GM12878 (cell line): ENCODE data around the gene CAMTA1. TPM values are rescaled to one million over a fixed set of nuclear protein-coding genes. Genes with fewer than 3 reads are reported as not detected.

ENCODE experiments used
- ATAC-seq: fragments of 200-7000 bp; cut with Tn5 transposase; 3 replicates; pipeline ENCODE4 v1.9.1; 2020; ENCODE audit warnings: mild to moderate bottlenecking, moderate library complexity
- BruUV-seq: library from RNA; stranded (reverse); fragments of 400-500 nt; replicated peaks from 2 replicates; lab custom pipeline; 2021; lab: Mats Ljungman, UMichigan
- CTCF ChIA-PET: fragments of 300-600 bp; sonication (Branson Sonifier 250); formaldehyde crosslinking; extraction: SDS; loops from one replicate; lab custom pipeline; 2021; ENCODE audit warnings: inconsistent platforms; lab: Yijun Ruan, JAX
- POLR2A ChIA-PET: fragments of 350-600 bp; formaldehyde crosslinking; extraction: SDS; loops from one replicate; lab custom pipeline; 2021; ENCODE audit warnings: inconsistent platforms; lab: Charles Lee
- RAD21 ChIA-PET: fragments of 300-600 bp; sonication (Branson Sonifier 250); formaldehyde crosslinking; loops from one replicate; lab custom pipeline; 2023; ENCODE audit warnings: antibody characterized with exemption; ENCODE audit not compliant: unreplicated experiment; lab: Charles Lee
- SMC1A ChIA-PET: fragments of 300-600 bp; sonication (Branson Sonifier 250); formaldehyde crosslinking; loops from one replicate; lab custom pipeline; 2023; ENCODE audit not compliant: unreplicated experiment, uncharacterized antibody; lab: Charles Lee
- DNase-seq: peaks from one replicate; pipeline ENCODE4 v3.0.0-alpha.2; 2011; ENCODE audit warnings: low read depth, low spot score
- FAIRE-seq: peaks from 3 replicates; lab custom pipeline; 2011; peaks lifted over from hg19 to GRCh38; lab: Jason Lieb, UNC
- H2AFZ ChIP-seq: 2 replicates; pipeline ENCODE4 v1.6.0; 2011; ENCODE audit warnings: low read depth, low read length, control low read depth; ENCODE audit not compliant: control insufficient read depth
- H3K27ac ChIP-seq: 2 replicates; pipeline ENCODE4 v1.5.1; 2011; ENCODE audit warnings: control low read depth; ENCODE audit not compliant: control insufficient read depth, insufficient read depth
- H3K27me3 ChIP-seq, 2 experiments: replicated peaks in 1 of 2; 2 replicates each; pipeline versions ENCODE4 v1.6.0 to v1.6.1; 2011; ENCODE audit warnings: low read length in 1 of 2; ENCODE audit not compliant: control insufficient read depth in 2 of 2, insufficient read depth in 2 of 2
- H3K36me3 ChIP-seq, 2 experiments: 2 replicates each; pipeline ENCODE4 v1.5.1; 2011; ENCODE audit warnings: low read length in 1 of 2; ENCODE audit not compliant: control insufficient read depth in 2 of 2, insufficient read depth in 2 of 2
- H3K4me1 ChIP-seq: 2 replicates; pipeline ENCODE4 v1.6.1; 2011; ENCODE audit warnings: mild to moderate bottlenecking, low read length, moderate library complexity, mixed read lengths; ENCODE audit not compliant: control insufficient read depth, insufficient read depth
- H3K4me2 ChIP-seq: 2 replicates; pipeline ENCODE4 v1.6.0; 2011; ENCODE audit warnings: control low read depth; ENCODE audit not compliant: control insufficient read depth, insufficient read depth
- H3K4me3 ChIP-seq: fragments of 200-600 bp; sonication (generic); 2 replicates; pipeline ENCODE4 v1.5.1; 2016
- H3K79me2 ChIP-seq: 2 replicates; pipeline ENCODE4 v1.6.0; 2011; ENCODE audit warnings: low read length; ENCODE audit not compliant: control insufficient read depth, insufficient read depth
- H3K9ac ChIP-seq: 2 replicates; pipeline ENCODE4 v1.8.0; 2011; ENCODE audit warnings: low read length, control low read depth, mixed read lengths; ENCODE audit not compliant: control insufficient read depth, insufficient read depth
- H3K9me3 ChIP-seq: replicated peaks from 3 replicates; pipeline ENCODE4 v1.5.1; 2011; ENCODE audit warnings: mild to moderate bottlenecking, low read length; ENCODE audit not compliant: control insufficient read depth, insufficient read depth
- H4K20me1 ChIP-seq: 2 replicates; pipeline ENCODE4 v1.6.0; 2011; ENCODE audit not compliant: control insufficient read depth, insufficient read depth
- BRCA1 ChIP-seq: IDR thresholded peaks from 2 replicates; pipeline ENCODE4 v1.6.1; 2011; ENCODE audit warnings: low read depth, low read length, improper control_type of control experiment
- CBFB ChIP-seq: IDR thresholded peaks from 2 replicates; pipeline ENCODE4 v1.6.1; 2016; ENCODE audit warnings: antibody characterized with exemption, low read depth
- FOS ChIP-seq: IDR thresholded peaks from 3 replicates; pipeline ENCODE4 v1.6.1; 2011; ENCODE audit warnings: borderline replicate concordance; ENCODE audit not compliant: insufficient read length; ENCODE audit errors: extremely low read depth
- HDAC2 ChIP-seq: fragments of 200-600 bp; sonication (generic); IDR thresholded peaks from 2 replicates; pipeline ENCODE4 v1.6.1; 2017
- HSF1 ChIP-seq: fragments of 150-350 bp; IDR thresholded peaks from 2 replicates; pipeline ENCODE4 v1.6.1; 2014; ENCODE audit warnings: mild to moderate bottlenecking, low read depth, low read length
- PAX8 ChIP-seq: fragments of 450-650 bp; IDR thresholded peaks from 2 replicates; pipeline ENCODE4 v1.6.1; 2017; ENCODE audit warnings: mild to moderate bottlenecking, moderate library complexity
- RAD51 ChIP-seq: fragments of 450-650 bp; IDR thresholded peaks from 2 replicates; pipeline ENCODE4 v1.6.1; 2016; ENCODE audit warnings: moderate library complexity, mild to moderate bottlenecking, inconsistent platforms
- RBBP5 ChIP-seq: fragments of 200-600 bp; sonication (generic); conservative IDR thresholded peaks from 2 replicates; pipeline ENCODE4 v1.6.1; 2016
- ZBTB11 ChIP-seq: fragments of 450-650 bp; formaldehyde crosslinking; IDR thresholded peaks from 2 replicates; pipeline ENCODE4 v1.5.0; 2022; ENCODE audit warnings: mild to moderate bottlenecking, missing genetic modification characterization
- WGBS: methylation state at CpG from one replicate; pipeline ENCODE4 v1.1.6; 2016; ENCODE audit warnings: low lambda C conversion rate; ENCODE audit not compliant: insufficient replicate concordance, insufficient coverage; ENCODE audit errors: missing lambda C conversion rate; 5-methylcytosine and 5-hydroxymethylcytosine counted together
- in situ Hi-C: fragments of 300-500 bp; cut with MboI; formaldehyde crosslinking; loops from 9 replicates; pipeline ENCODE4 v1.14.3; 2018; ENCODE audit warnings: mixed read lengths
- intact Hi-C: fragments of 100-400 bp; cut with micrococcal nuclease; formaldehyde crosslinking; loops from one replicate; pipeline ENCODE4 v1.14.2; 2022; ENCODE audit not compliant: unreplicated experiment
- polyA plus RNA-seq, 11 experiments: library from polyadenylated mRNA; depleted of rRNA in 4 of 11; unstranded in 6 of 11; stranded (reverse) in 5 of 11; fragments of >200 nt; fragmentation: Nextera tagmentation in 4 of 11; fragmentation: Illumina TruSeq in 1 of 11; extraction: Ambion mirVana in 4 of 11; extraction: Trizol in 1 of 11; gene quantifications; 1 replicate in 1 of 11; 2 replicates in 10 of 11; pipeline versions ENCODE4 v1.2.1 to v1.2.3, GENCODE V29; 2011 to 2016; ENCODE audit warnings: inconsistent platforms in 2 of 11, missing spikeins in 2 of 11, low read depth in 1 of 11
- total RNA-seq, 4 experiments: library from RNA; depleted of rRNA in 3 of 4; stranded (reverse); fragments of >200 nt in 3 of 4; fragmentation: Illumina TruSeq in 1 of 4; extraction: Trizol in 1 of 4; gene quantifications; 2 replicates each; pipeline versions ENCODE4 v1.2.1 to v1.2.3, GENCODE V29; 2013 to 2021
- TF ChIP-seq, protein P1 (sequence below): IDR thresholded peaks from 2 replicates; pipeline ENCODE4 v1.6.1; 2011; ENCODE audit warnings: borderline replicate concordance, low read depth, mild to moderate bottlenecking, moderate library complexity, mixed read lengths, low read length; ENCODE audit not compliant: insufficient read depth; ENCODE audit errors: extremely low read length
- TF ChIP-seq, protein P2 (sequence below): fragments of 450-650 bp; IDR thresholded peaks from 2 replicates; pipeline ENCODE4 v1.6.1; 2017; ENCODE audit warnings: mild to moderate bottlenecking, moderate library complexity
- TF ChIP-seq, protein P3 (sequence below): IDR thresholded peaks from 2 replicates; pipeline ENCODE4 v1.6.1; 2012; ENCODE audit warnings: low read depth, low read length, improper control_type of control experiment
- TF ChIP-seq, protein P4 (sequence below): IDR thresholded peaks from 2 replicates; pipeline ENCODE4 v1.6.1; 2011; ENCODE audit warnings: low read depth, mild to moderate bottlenecking, low read length, moderate library complexity, borderline replicate concordance; ENCODE audit errors: extremely low read depth

The CAMTA1 gene
- total and polyA plus RNA-seq, 10 of the 15 experiments (the other 5 are each of a cell fraction or from before 2014, with no cell fraction given) = 37.7 to 148 (median 76.4) TPM

- TF ChIP-seq PAX8 (no peak), RAD51 (no peak), HSF1 (no peak), FOS (no peak), BRCA1 (no peak), CBFB (no peak), RBBP5 (no peak), HDAC2 (no peak), ZBTB11 (CRISPR knock-in tag) (no peak)
- TF ChIP-seq, protein P1, sequence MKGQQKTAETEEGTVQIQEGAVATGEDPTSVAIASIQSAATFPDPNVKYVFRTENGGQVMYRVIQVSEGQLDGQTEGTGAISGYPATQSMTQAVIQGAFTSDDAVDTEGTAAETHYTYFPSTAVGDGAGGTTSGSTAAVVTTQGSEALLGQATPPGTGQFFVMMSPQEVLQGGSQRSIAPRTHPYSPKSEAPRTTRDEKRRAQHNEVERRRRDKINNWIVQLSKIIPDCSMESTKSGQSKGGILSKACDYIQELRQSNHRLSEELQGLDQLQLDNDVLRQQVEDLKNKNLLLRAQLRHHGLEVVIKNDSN = no peak
- TF ChIP-seq, protein P2, sequence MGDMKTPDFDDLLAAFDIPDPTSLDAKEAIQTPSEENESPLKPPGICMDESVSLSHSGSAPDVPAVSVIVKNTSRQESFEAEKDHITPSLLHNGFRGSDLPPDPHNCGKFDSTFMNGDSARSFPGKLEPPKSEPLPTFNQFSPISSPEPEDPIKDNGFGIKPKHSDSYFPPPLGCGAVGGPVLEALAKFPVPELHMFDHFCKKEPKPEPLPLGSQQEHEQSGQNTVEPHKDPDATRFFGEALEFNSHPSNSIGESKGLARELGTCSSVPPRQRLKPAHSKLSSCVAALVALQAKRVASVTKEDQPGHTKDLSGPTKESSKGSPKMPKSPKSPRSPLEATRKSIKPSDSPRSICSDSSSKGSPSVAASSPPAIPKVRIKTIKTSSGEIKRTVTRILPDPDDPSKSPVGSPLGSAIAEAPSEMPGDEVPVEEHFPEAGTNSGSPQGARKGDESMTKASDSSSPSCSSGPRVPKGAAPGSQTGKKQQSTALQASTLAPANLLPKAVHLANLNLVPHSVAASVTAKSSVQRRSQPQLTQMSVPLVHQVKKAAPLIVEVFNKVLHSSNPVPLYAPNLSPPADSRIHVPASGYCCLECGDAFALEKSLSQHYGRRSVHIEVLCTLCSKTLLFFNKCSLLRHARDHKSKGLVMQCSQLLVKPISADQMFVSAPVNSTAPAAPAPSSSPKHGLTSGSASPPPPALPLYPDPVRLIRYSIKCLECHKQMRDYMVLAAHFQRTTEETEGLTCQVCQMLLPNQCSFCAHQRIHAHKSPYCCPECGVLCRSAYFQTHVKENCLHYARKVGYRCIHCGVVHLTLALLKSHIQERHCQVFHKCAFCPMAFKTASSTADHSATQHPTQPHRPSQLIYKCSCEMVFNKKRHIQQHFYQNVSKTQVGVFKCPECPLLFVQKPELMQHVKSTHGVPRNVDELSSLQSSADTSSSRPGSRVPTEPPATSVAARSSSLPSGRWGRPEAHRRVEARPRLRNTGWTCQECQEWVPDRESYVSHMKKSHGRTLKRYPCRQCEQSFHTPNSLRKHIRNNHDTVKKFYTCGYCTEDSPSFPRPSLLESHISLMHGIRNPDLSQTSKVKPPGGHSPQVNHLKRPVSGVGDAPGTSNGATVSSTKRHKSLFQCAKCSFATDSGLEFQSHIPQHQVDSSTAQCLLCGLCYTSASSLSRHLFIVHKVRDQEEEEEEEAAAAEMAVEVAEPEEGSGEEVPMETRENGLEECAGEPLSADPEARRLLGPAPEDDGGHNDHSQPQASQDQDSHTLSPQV = no peak
- TF ChIP-seq, protein P3, sequence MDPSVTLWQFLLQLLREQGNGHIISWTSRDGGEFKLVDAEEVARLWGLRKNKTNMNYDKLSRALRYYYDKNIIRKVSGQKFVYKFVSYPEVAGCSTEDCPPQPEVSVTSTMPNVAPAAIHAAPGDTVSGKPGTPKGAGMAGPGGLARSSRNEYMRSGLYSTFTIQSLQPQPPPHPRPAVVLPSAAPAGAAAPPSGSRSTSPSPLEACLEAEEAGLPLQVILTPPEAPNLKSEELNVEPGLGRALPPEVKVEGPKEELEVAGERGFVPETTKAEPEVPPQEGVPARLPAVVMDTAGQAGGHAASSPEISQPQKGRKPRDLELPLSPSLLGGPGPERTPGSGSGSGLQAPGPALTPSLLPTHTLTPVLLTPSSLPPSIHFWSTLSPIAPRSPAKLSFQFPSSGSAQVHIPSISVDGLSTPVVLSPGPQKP = no peak
- TF ChIP-seq, protein P4, sequence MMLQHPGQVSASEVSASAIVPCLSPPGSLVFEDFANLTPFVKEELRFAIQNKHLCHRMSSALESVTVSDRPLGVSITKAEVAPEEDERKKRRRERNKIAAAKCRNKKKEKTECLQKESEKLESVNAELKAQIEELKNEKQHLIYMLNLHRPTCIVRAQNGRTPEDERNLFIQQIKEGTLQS = no peak
- Histone ChIP-seq H3K4me2 (no peak overlapping the region), H3K36me3 (no peaks in the 10 kb centered on the region), H3K27ac (no peak overlapping the region), H3K27me3 (no peaks in the 10 kb centered on the region; a peak in 1 of 4 replicates), H3K9ac (no peak overlapping the region), H3K4me1 (no peaks in the 10 kb centered on the region), H3K4me3 (no peak overlapping the region), H4K20me1 (no peaks in the 10 kb centered on the region), H3K9me3 (no peaks in the 10 kb centered on the region), H2AFZ (no peak overlapping the region), H3K79me2 (no peaks in the 10 kb centered on the region)
- ATAC-seq (no peak), DNase-seq (no peak), FAIRE-seq (no peak)
- in situ Hi-C loops = no loop called here
- ChIA-PET POLR2A (no interaction called here), SMC1A (no interaction called here), CTCF (no interaction called here), RAD21 (no interaction called here)
- intact Hi-C loops = no loop called here
- 84% methylated on average over 2 of the region's 2 CpGs for WGBS
- BruUV-seq = no TSS peak
Observed at GRCh38 chr1:7317888-7318287, 532.6 kb downstream of the CAMTA1 start.
